Muscle layer of colon (tissue), 2 donors: ENCODE data around the gene ANO2.

Experiments used
- H3K27ac ChIP-seq: one replicate; pipeline ENCODE4 v1.7.0; 2013; ENCODE audit warnings: low read depth, mild to moderate bottlenecking, low read length, moderate library complexity
- H3K27me3 ChIP-seq, 2 donors: one replicate each; pipeline ENCODE4 v1.7.0; 2013; ENCODE audit warnings: low read length in 2 of 2, mild to moderate bottlenecking in 2 of 2; ENCODE audit not compliant: insufficient read depth in 2 of 2, control insufficient read depth in 1 of 2
- H3K36me3 ChIP-seq: one replicate; pipeline ENCODE4 v1.7.0; 2013; ENCODE audit warnings: mild to moderate bottlenecking, low read length; ENCODE audit not compliant: insufficient read depth
- H3K4me1 ChIP-seq: one replicate; pipeline ENCODE4 v1.7.0; 2013; ENCODE audit warnings: mild to moderate bottlenecking, low read length; ENCODE audit not compliant: insufficient read depth
- H3K4me3 ChIP-seq, 2 donors: one replicate each; pipeline ENCODE4 v1.7.0; 2013; ENCODE audit warnings: low read length in 2 of 2, low read depth in 1 of 2, mild to moderate bottlenecking in 1 of 2, moderate library complexity in 1 of 2
- H3K9ac ChIP-seq: one replicate; pipeline ENCODE4 v1.7.0; 2013; ENCODE audit warnings: low read length
- H3K9me3 ChIP-seq: one replicate; pipeline ENCODE4 v1.7.0; 2013; ENCODE audit warnings: mild to moderate bottlenecking, low read length
- donor health status: abdominal sarcoma.
- donor health status: Adenocarcinoma of cecum.

Gene ANO2

DNA sequence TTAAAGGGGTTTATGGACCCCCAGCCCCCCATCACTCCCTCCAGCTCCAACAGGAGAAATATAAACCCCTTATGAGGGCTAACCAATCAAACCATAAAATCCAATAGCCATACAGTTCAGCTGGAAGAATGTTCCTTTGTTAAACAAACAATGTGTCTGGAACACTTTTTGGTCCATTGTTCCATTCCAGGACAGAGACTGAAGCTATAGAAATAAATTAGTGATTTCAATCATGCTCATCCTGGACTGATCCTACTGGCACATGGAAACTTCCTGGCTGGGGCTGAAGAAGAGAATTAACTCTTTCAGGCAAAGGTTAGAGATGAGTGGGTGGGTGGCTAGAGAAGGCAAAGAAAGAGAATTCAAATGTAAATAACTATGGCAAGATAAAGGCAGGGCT, 63.4 kb downstream of the ANO2 start:
- Histone ChIP-seq H3K9me3 (no peaks in the 10 kb centered on the region), H3K36me3 (no peaks in the 10 kb centered on the region), H3K4me3 (no peak overlapping the region), H3K27ac (no peak overlapping the region), H3K27me3 (no peaks in the 10 kb centered on the region), H3K4me1 (no peaks in the 10 kb centered on the region), H3K9ac (no peak overlapping the region)

DNA sequence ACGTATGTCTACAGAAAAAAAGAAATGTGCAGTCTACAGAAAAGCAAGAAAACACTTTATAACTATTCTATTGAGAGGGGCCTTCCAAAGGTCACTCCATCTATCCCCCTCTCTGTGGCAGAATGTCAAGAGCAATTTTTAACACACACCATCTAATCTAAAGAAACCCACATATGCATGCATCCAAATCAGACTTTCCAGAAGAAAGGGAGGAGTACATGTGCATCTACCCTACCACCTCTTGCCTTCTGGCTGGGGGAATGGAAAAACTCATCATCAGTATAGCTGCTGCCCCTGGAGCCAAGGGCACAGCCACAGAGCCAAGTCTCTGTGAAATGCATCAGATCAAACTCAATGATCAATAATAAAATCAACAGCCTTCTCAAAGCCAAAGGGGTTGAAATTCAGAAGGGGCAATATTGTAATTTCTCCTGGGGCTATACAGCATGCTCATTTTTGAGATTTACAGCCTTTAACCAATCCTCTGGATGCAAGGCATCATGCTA, 63.9 kb downstream of the ANO2 start:
- H3K36me3 ChIP-seq: no peaks in the 10 kb centered on the region
- H3K9me3 ChIP-seq: no peaks in the 10 kb centered on the region
- H3K27me3 ChIP-seq: no peaks in the 10 kb centered on the region
- no peaks in the 10 kb centered on the region for H3K4me1 ChIP-seq
- no peak overlapping the region for H3K9ac ChIP-seq
- H3K4me3 ChIP-seq: no peak overlapping the region
- no peak overlapping the region for H3K27ac ChIP-seq

DNA sequence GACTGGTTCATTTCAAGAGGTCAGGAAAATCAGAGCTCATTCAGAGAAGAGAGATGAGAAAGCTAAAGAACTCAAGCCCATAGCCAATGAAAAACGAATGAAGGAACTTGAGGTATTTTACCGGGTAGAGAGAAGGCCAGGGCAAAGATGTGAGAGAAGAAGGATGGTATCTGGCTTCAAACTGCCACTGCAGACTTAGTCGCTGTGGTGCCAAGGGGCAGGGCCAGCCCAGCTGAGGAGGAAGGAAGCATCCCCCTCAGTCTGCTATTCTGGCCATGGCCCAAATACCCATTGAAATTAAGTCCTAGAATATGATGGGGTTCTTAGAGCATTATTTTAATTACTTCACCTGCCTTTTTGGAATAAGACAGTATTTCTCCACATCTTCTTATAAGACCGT, 69.2 kb downstream of the ANO2 start:
- Histone ChIP-seq H3K27me3 (no peaks in the 10 kb centered on the region), H3K27ac (no peak overlapping the region), H3K9me3 (no peaks in the 10 kb centered on the region), H3K4me1 (no peaks in the 10 kb centered on the region), H3K4me3 (no peak overlapping the region), H3K9ac (no peak overlapping the region), H3K36me3 (no peaks in the 10 kb centered on the region)

DNA sequence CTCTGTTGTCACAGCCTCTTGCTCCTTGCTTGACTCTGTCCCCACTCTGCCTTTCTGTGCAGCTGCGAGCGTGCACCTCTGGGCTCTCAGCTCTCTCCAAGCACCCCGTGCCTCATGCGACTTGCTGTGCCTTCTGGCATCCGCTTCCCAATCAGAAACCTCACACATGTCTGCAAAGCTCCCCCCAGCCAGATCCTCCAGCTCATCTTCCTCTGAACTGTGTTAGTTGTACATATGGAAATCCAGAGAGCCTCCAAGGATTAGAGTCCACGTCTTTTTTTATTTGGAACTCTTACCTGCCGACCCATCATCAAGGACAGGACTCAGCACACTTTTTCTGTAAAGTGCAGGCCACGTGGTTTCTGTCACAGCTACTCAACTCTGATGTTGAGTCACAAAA, 70.5 kb downstream of the ANO2 start:
- Histone ChIP-seq H3K9ac (no peak overlapping the region), H3K9me3 (no peaks in the 10 kb centered on the region), H3K36me3 (no peaks in the 10 kb centered on the region), H3K27me3 (no peaks in the 10 kb centered on the region), H3K27ac (no peak overlapping the region), H3K4me1 (no peaks in the 10 kb centered on the region), H3K4me3 (no peak overlapping the region)

GRCh38 chr12:5873281-5873919, 71.7 kb downstream of the ANO2 start:
- H3K27ac ChIP-seq: no peak overlapping the region
- H3K36me3 ChIP-seq: no peaks in the 10 kb centered on the region
- H3K27me3 ChIP-seq: no peaks in the 10 kb centered on the region

DNA sequence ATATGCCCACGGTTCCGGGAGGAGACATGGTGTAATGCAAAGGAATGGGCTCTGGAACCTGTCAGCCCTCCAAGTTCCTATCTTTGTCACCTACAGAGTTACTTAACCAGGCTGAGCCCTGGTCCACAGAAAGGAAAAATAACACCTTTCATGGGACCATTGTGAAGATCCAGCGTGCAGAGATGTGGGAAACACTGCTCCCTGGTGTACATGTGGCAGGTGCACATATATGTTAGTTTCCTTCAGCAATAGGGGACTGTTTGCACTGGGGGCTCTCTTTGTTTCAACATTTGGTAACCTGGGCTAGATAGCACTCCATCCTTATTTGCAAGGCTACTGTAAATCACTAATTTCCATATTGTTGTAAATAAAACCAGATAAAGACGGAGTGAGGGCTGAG, 72.3 kb downstream of the ANO2 start:
- Histone ChIP-seq H3K4me3 (no peak overlapping the region), H3K27me3 (no peaks in the 10 kb centered on the region), H3K9ac (no peak overlapping the region), H3K36me3 (no peaks in the 10 kb centered on the region), H3K9me3 (no peaks in the 10 kb centered on the region), H3K4me1 (no peaks in the 10 kb centered on the region), H3K27ac (no peak overlapping the region)

More at GRCh38 chr12:5873281-5873919, 71.7 kb downstream of the ANO2 start:
- Histone ChIP-seq H3K4me3 (no peak overlapping the region), H3K9ac (no peak overlapping the region), H3K9me3 (no peaks in the 10 kb centered on the region), H3K4me1 (no peaks in the 10 kb centered on the region)

DNA sequence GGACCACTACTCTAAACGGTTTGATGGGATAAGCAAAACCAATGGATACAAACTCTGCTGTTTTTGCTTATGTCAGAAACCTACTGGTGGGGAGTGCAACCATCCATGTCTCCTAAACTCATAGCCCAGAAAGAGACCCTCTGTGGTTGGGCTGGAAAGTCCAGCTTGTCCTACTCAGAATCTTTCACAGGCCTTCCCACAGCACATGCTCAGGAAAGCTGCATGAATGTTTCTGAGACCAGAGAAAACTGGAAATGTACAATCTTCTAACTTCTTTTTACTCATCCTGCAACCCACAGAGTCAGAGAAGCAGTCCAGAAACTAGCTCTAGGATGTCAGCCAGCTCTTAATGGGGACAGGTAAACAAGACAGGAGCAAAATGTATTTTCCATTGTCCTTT, 73.3 kb downstream of the ANO2 start:
- H3K9ac ChIP-seq: no peak overlapping the region
- no peaks in the 10 kb centered on the region for H3K4me1 ChIP-seq
- no peaks in the 10 kb centered on the region for H3K27me3 ChIP-seq
- H3K36me3 ChIP-seq: no peaks in the 10 kb centered on the region
- no peak overlapping the region for H3K27ac ChIP-seq
- no peaks in the 10 kb centered on the region for H3K9me3 ChIP-seq
- H3K4me3 ChIP-seq: no peak overlapping the region

DNA sequence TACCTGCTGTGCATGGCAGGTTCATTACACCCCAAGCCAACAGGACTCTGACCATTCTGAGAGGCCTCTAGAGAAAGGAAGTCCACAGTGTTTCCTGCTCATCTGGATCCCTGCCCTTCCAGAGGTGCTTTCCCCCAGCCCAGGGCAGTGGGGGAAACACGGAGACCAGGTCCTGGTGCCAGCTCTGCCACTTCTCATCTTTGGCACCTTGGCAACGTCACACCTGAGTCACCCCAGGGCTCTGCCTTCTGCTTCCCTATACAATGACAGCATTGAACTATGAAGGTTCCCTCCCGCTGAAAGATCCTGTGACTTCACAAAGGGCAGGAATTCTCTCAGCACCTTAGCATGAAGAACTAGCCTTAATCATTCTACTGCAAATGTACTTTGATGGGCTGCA, 74.9 kb downstream of the ANO2 start:
- Histone ChIP-seq H3K9me3 (no peaks in the 10 kb centered on the region), H3K4me1 (no peaks in the 10 kb centered on the region), H3K4me3 (no peak overlapping the region), H3K27me3 (no peaks in the 10 kb centered on the region), H3K27ac (no peak overlapping the region), H3K9ac (no peak overlapping the region), H3K36me3 (no peaks in the 10 kb centered on the region)

- H3K4me1 ChIP-seq: no peaks in the 10 kb centered on the region
- no peaks in the 10 kb centered on the region for H3K9me3 ChIP-seq
- no peaks in the 10 kb centered on the region for H3K27me3 ChIP-seq
- no peak overlapping the region for H3K9ac ChIP-seq
- H3K4me3 ChIP-seq: no peak overlapping the region
- H3K27ac ChIP-seq: no peak overlapping the region
- H3K36me3 ChIP-seq: no peaks in the 10 kb centered on the region
These were observed 76.3 kb downstream of the ANO2 start for GRCh38 chr12:5868625-5869295.

- Histone ChIP-seq H3K36me3 (no peaks in the 10 kb centered on the region), H3K4me1 (no peaks in the 10 kb centered on the region), H3K4me3 (no peak overlapping the region), H3K9ac (no peak overlapping the region), H3K27ac (no peak overlapping the region), H3K9me3 (no peaks in the 10 kb centered on the region), H3K27me3 (no peaks in the 10 kb centered on the region)
These were observed 79.7 kb downstream of the ANO2 start for GRCh38 chr12:5865397-5865796.

GRCh38 chr12:5864972-5865371, 80.1 kb downstream of the ANO2 start:
- H3K27ac ChIP-seq: no peak overlapping the region
- no peaks in the 10 kb centered on the region for H3K9me3 ChIP-seq
- no peaks in the 10 kb centered on the region for H3K36me3 ChIP-seq
- H3K4me1 ChIP-seq: no peaks in the 10 kb centered on the region
- no peaks in the 10 kb centered on the region for H3K27me3 ChIP-seq
- no peak overlapping the region for H3K4me3 ChIP-seq
- H3K9ac ChIP-seq: no peak overlapping the region

DNA sequence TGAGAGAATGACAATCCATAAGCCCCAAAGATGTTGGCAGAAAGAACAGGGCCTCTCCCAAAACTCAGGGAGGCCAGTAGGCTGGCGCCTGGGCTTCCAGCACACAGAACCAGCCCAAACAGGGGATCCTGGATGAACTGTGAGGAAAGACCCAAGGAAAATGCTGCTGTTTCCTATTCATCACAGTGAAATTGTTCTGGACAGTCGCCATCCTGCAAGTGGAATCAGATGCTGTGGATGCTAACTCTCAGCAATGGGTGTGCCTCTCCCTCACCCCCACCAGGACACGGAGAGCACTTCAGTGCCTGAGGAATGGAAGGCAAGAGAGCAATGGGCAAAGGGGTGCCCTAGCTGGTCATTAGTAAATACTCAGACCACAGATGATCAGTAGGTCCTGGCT, 80.8 kb downstream of the ANO2 start:
- no peak overlapping the region for H3K27ac ChIP-seq
- H3K4me1 ChIP-seq: no peaks in the 10 kb centered on the region
- no peaks in the 10 kb centered on the region for H3K36me3 ChIP-seq
- H3K27me3 ChIP-seq: no peaks in the 10 kb centered on the region
- no peak overlapping the region for H3K4me3 ChIP-seq
- no peaks in the 10 kb centered on the region for H3K9me3 ChIP-seq
- no peak overlapping the region for H3K9ac ChIP-seq
